GM21526 (cell line): ENCODE measurements around the gene PIAS4.
"Not testable (repeated sequence)": the region's sequence is repeated elsewhere in the genome, so short reads cannot be mapped to it uniquely, and the experiment has no call there.

Experiments used
- ATAC-seq: cut with Tn5 transposase; IDR thresholded peaks from one replicate; pipeline ENCODE4 v1.9.1; 2021; ENCODE audit warnings: moderate library complexity; ENCODE audit not compliant: unreplicated experiment, low FRiP score

PIAS4 gene, protein sequence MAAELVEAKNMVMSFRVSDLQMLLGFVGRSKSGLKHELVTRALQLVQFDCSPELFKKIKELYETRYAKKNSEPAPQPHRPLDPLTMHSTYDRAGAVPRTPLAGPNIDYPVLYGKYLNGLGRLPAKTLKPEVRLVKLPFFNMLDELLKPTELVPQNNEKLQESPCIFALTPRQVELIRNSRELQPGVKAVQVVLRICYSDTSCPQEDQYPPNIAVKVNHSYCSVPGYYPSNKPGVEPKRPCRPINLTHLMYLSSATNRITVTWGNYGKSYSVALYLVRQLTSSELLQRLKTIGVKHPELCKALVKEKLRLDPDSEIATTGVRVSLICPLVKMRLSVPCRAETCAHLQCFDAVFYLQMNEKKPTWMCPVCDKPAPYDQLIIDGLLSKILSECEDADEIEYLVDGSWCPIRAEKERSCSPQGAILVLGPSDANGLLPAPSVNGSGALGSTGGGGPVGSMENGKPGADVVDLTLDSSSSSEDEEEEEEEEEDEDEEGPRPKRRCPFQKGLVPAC

GRCh38 chr19:4007021-4007835, at the start of gene PIAS4:
Gene PIAS4 (plus strand): TSS chr19:4007736. CDS start chr19:4007761, 25 bp downstream.
- peak; percentile 62 for ATAC-seq

DNA sequence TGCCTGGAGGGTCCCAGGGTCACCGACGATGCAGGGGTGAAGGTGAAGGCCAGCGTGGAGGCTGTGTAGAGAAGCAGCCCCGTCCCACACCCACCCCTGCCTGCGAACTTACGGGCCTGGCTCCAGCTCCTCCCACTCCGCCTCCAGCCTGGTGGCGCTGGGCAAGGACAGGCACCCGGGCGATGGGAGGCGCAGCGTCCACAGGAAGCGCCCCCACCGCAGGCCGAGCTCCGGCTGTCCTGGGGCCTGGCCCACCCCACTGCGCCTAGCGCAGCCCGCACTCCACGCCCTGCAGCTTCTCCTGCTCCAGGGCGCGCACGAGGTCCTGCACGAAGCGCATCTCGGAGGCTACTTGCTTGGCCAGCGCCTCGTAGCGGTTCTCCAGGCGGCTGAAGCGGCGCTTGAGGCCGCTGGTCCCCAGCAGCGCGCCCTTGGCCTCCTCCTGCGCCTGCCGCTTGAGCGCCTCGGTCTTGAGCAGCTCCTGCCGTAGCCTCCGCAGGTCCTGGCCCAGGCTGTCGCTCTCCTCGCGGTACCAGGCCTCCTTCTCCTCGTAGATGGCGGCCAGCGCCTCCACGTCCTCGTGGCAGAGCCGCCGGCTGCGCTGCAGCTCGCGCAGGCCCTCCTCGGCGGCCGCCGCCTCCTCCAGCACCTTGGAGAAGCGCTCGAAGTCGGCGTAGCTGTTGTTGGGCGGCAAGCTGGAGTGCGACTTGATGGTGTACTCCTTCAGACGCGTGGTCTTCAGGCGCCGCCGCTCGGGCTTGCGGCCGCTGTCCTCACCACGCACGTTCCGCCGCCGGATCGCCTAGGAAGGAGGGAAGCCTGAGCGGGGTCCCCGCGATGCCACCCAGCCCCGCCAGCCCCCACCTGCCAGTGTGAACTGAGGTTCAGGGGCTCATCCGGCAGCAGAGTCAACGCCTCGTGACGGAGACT, 48.4 kb upstream of the PIAS4 start:
- ATAC-seq = no peak

DNA sequence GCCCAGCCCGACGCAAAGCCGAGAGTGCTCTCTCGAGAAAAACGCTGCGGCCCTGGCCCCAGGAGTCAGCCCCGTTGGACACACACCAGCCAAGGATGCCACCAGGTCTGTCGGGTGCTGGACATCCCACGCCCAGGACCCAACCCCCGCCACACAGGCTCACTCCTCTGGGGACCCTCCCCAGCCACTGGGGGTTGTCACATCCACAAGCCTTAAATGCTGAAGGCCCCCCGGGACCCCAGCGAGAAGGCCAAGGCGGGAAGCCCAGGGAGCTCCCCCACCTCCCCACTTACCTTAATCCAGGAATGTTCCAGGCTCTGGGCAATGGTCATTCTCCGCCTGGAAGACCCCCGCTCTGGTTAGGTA, 47.8 kb upstream of the PIAS4 start:
- ATAC-seq = no peak

GRCh38 chr19:3961007-3961406, 46.5 kb upstream of the PIAS4 start:
- ATAC-seq = no peak

DNA sequence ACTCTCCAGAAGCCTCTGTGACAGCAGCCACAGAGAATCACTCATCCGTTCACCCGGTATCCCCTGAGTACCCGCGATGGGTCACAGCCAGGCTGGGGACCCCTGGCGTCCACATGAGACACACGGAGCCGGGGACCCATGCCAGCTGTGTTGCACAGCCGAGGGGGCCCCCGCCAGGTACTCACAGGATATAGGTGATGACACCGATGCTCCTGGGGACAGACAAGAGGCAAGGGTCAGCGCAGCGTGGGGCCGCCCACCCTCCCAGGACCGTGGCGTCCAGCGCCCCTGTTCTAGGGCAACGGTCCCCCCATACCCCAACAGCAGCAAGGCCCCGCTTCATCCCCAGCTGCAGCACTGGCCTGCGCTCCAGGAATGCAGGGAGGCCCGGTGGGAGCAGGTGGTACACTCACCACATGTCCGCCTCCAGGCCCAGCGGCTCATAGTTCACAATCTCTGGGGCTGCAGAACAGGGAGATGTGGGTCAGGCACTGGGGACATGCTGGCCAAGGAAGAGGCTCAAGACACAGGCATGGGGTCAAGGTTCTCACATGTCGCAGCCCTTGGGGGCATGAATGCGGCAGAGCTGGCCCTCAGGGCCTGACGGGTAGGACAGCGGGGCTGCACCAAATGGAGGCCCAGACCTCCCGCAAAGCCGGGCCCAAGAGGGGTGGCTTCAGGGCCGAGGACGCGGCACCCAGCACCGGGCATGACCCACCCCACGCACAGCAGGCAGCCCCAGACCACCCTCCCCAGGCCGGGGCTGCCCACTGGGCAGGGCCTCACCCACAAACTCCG, 43.9 kb upstream of the PIAS4 start:
- no peak for ATAC-seq

- no peak for ATAC-seq
Observed at GRCh38 chr19:3964256-3965194, 43.0 kb upstream of the PIAS4 start.

GRCh38 chr19:3966051-3967017, 41.2 kb upstream of the PIAS4 start:
- ATAC-seq = no peak

DNA sequence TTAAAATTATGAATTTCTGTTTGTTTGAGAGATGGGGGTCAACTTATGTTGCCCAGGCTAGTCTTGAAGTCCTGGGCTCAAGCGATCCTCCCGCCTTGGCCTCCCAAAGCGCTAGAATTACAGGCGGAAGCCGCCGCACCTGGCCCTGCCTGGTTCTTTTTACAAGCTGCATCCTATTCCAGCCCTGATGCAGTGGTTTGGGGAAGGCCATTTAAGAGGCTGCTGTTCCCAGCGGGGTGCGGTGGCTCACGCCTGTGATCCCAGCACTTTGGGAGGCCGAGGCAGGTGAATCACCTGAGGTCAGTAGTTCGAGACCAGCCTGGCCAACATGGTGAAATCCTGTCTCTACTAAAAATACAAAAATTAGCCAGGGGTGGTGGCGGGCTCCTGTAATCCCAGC, 39.6 kb upstream of the PIAS4 start:
- not testable (repeated sequence) for ATAC-seq

GRCh38 chr19:3968556-3969434, 38.7 kb upstream of the PIAS4 start:
- no peak for ATAC-seq

DNA sequence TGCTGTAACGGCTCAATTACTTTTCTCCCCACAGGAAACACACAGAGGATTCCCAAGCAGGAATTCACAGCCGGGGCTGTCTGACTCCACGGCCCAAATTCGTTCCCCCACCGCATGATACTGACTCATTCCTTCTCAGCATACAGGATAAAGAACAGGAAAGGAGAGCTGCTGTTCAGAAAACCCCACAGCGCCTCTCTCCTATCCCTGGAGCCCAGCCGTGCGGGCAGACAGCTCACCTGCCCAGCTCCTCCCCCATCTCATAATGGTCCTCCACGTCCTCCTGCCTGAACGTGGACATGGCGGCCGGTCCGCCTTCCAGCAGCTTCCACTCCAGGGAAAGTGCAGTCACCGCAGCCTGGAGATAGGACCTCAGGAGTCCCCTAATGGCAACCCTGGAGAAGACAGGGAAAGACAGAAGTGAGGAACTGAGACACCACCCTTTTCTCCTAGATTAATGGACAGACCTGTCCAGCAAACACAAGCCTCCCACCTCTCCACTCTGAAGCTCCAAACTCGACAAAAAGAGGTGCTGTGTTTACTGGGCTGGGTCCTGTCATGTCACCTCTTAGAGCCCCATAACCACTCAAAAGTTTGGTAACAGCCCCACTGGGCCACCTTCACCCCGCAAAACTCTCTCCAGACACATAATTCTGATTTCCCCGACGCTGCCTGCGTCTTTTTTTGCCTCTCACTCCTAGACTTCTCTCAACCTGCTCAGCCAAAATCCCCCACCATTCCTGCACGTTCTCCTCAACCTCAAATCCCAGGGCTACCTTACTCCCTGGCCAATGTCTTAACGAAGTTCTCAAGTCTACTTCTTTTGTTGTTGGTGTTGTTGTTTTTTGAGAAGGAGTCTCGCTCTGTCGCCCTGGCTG, 37.9 kb upstream of the PIAS4 start:
- no peak for ATAC-seq

DNA sequence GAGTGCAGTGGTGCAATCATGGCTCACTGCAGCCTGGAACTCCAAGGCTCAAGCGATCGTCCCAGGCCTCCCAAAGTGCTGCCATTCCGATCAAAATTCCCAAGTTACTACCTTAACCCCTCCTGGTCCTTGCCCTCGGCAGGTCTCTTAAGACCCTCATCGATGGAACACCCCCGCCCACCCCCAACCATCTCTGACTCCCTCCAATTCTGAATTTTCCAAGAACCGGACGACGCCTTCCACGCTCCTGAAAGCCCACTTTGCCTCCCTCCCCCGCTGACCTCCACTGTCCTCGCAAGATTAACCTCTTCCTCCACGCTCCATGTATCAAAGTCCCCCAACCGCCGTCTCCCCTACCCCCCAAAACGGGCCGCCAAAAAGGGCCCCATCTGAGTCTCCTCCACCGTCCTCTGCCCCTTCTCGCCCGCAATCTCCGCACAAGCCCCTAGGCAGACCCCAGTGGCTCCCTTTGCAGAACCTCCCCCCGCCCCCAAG, 37.2 kb upstream of the PIAS4 start:
- ATAC-seq = no peak

GRCh38 chr19:3970808-3971598, 36.5 kb upstream of the PIAS4 start, which contains the start of gene DAPK3:
Gene DAPK3 (minus strand): TSS chr19:3971099. CDS start chr19:3969735, 1,364 bp downstream.
- ATAC-seq = peak; percentile 78

- no peak for ATAC-seq
Observed at GRCh38 chr19:3975144-3975543, 32.4 kb upstream of the PIAS4 start.

- no peak for ATAC-seq
Observed at GRCh38 chr19:3975637-3976087, 31.9 kb upstream of the PIAS4 start.
